ENCODE data around the gene KLK8.

KLK8 gene

GRCh38 chr19:51001515-51001914 lies at the start of gene KLK8:
Gene KLK8 (minus strand): TSS chr19:51001604. CDS start chr19:51001167, 437 bp downstream.
- Histone ChIP-seq H3K4me3 (ENCODE audit: low read depth, low read length) (no peak within 1 kb of the TSS), H3K27ac (ENCODE audit: extremely low read depth, low read depth, low read length) (no peak within 1 kb of the TSS), H3K4me1 (ENCODE audit: control insufficient read depth, insufficient read depth, low read length) (no peaks in the 10 kb centered on the region), H3K9me3 (ENCODE audit: control insufficient read depth, insufficient read depth, low read depth, low read length) (no peaks in the 10 kb centered on the region), H3K36me3 (ENCODE audit: control insufficient read depth in 2 of 2, insufficient read depth in 1 of 2, low read length in 2 of 2) (no peaks in the 10 kb centered on the region)
- POLR2A ChIA-PET = no interaction called here
- CTCF ChIA-PET = interaction anchor here (0.6 to 1.8 kb wide), 2 partner anchors 16 to 80 kb away, joined by 3 to 7 read pairs; no protein-coding TSS in a partner anchor
- no peak for TF ChIP-seq ZSCAN5A (tag by site-specific recombination; IDR thresholded peaks at IDR 0.05)
- no peak for TF ChIP-seq ZBTB1 (tag by site-specific recombination; IDR thresholded peaks at IDR 0.05)
- TF ChIP-seq ZNF366 (tag by site-specific recombination; conservative IDR thresholded peaks at IDR 0.05) = no peak
- TF ChIP-seq ZNF426 (tag by site-specific recombination; IDR thresholded peaks at IDR 0.05) = no peak
- TF ChIP-seq ZNF121 (tag by site-specific recombination; IDR thresholded peaks at IDR 0.05) = no peak
- TF ChIP-seq ZNF518A (tag by site-specific recombination; conservative IDR thresholded peaks at IDR 0.05; ENCODE audit: low read depth) = no peak
- no peak for TF ChIP-seq ZNF335 (tag by site-specific recombination; conservative IDR thresholded peaks at IDR 0.05)
- no peak for TF ChIP-seq ZNF513 (tag by site-specific recombination; IDR thresholded peaks at IDR 0.05)
- no peak for TF ChIP-seq GLI4 (tag by site-specific recombination; IDR thresholded peaks at IDR 0.05)
- no peak for TF ChIP-seq ZNF132 (tag by site-specific recombination; IDR thresholded peaks at IDR 0.05; ENCODE audit: borderline replicate concordance)
- TF ChIP-seq ZNF169 (tag by site-specific recombination; IDR thresholded peaks at IDR 0.05) = no peak
- TF ChIP-seq YY1 (tag by site-specific recombination; IDR thresholded peaks at IDR 0.05) = no peak
- TF ChIP-seq ZNF280C (tag by site-specific recombination; IDR thresholded peaks at IDR 0.05) = no peak
- TF ChIP-seq ZNF544 (tag by site-specific recombination; IDR thresholded peaks at IDR 0.05) = no peak
- no peak for TF ChIP-seq ZNF112 (tag by site-specific recombination; IDR thresholded peaks at IDR 0.05)

GRCh38 chr19:51047031-51047335 lies 45.6 kb upstream of the KLK8 start:
- TF ChIP-seq SCRT2 (tag by site-specific recombination; IDR thresholded peaks at IDR 0.05) (peak; percentile 56), ZNF221 (tag by site-specific recombination; IDR thresholded peaks at IDR 0.05; ENCODE audit: borderline replicate concordance) (no peak)
- no peaks in the 10 kb centered on the region for H3K9me3 ChIP-seq (ENCODE audit: control insufficient read depth, insufficient read depth, low read depth, low read length)
- POLR2A ChIA-PET = no interaction called here
- no peaks in the 10 kb centered on the region for H3K36me3 ChIP-seq (ENCODE audit: control insufficient read depth in 2 of 2, insufficient read depth in 1 of 2, low read length in 2 of 2)
- H3K4me1 ChIP-seq (ENCODE audit: control insufficient read depth, insufficient read depth, low read length) = no peaks in the 10 kb centered on the region
- no peak overlapping the region for H3K4me3 ChIP-seq (ENCODE audit: low read depth, low read length)
- CTCF ChIA-PET = interaction anchor here (0.9 to 1.1 kb wide), 3 partner anchors 25 to 50 kb away, joined by 3 read pairs; no protein-coding TSS in a partner anchor
- no peak overlapping the region for H3K27ac ChIP-seq (ENCODE audit: extremely low read depth, low read depth, low read length)

Data from HEK293 (cell line).